ENCODE data around the gene MED13. TPM values are rescaled to one million over a fixed set of nuclear protein-coding genes. Genes with fewer than 3 reads are reported as not detected.

The MED13 gene
- total and polyA plus RNA-seq, 7 donors = 9.0 to 60.7 (median 46.0) TPM

GRCh38 chr17:62052765-62053338, 12.2 kb downstream of the MED13 start:
- intact Hi-C loops (cut with DNase I) = no loop called here
- H3K4me3 ChIP-seq = no peak overlapping the region
- 75 to 87% methylated on average over 2 of the region's 2 CpGs for WGBS, 2 donors
- H3K27ac ChIP-seq = no peak overlapping the region
- TF ChIP-seq CTCF (IDR thresholded peaks at IDR 0.05) (no peak), EP300 (IDR thresholded peaks at IDR 0.05) (no peak), POLR2A (IDR thresholded peaks at IDR 0.05) (no peak), POLR2AphosphoS5 (IDR thresholded peaks at IDR 0.05) (no peak)
- H3K4me1 ChIP-seq = peaks cover 0 to 46% (median 25%) of the 10 kb centered on the region in 4 donors
- H3K27me3 ChIP-seq = no peaks in the 10 kb centered on the region
- peaks cover 0 to 61% (median 14%) of the 10 kb centered on the region in 4 donors for H3K36me3 ChIP-seq
- no peak for DNase-seq
- no peaks in the 10 kb centered on the region for H3K9me3 ChIP-seq

- DNase-seq = no peak
- peaks cover 5 to 73% (median 15%) of the 10 kb centered on the region in 4 donors for H3K36me3 ChIP-seq
- H3K27me3 ChIP-seq = no peaks in the 10 kb centered on the region
- H3K4me3 ChIP-seq = no peak overlapping the region
- 42 to 72% methylated on average over 2 of the region's 2 CpGs for WGBS, 2 donors
- intact Hi-C loops (cut with DNase I) = no loop called here
- H3K27ac ChIP-seq = no peak overlapping the region
- H3K4me1 ChIP-seq = peaks cover 0 to 33% (median 8%) of the 10 kb centered on the region in 4 donors
- no peaks in the 10 kb centered on the region for H3K9me3 ChIP-seq
- TF ChIP-seq CTCF (IDR thresholded peaks at IDR 0.05) (no peak), POLR2AphosphoS5 (IDR thresholded peaks at IDR 0.05) (no peak), POLR2A (IDR thresholded peaks at IDR 0.05) (no peak), EP300 (IDR thresholded peaks at IDR 0.05) (no peak)
Measured at GRCh38 chr17:62051053-62051452, 14.0 kb downstream of the MED13 start.

- Histone ChIP-seq H3K4me1 (peaks cover 0 to 33% (median 7%) of the 10 kb centered on the region in 4 donors), H3K27ac (no peak overlapping the region), H3K27me3 (no peaks in the 10 kb centered on the region), H3K9me3 (no peaks in the 10 kb centered on the region), H3K4me3 (no peak overlapping the region), H3K36me3 (peaks cover 5 to 73% (median 12%) of the 10 kb centered on the region in 4 donors)
- TF ChIP-seq CTCF (IDR thresholded peaks at IDR 0.05) (no peak), POLR2A (IDR thresholded peaks at IDR 0.05) (no peak), EP300 (IDR thresholded peaks at IDR 0.05) (no peak), POLR2AphosphoS5 (IDR thresholded peaks at IDR 0.05) (no peak)
- intact Hi-C loops (cut with DNase I) = no loop called here
- WGBS, 2 donors = 89 to 98% methylated on average over 5 of the region's 5 CpGs
- DNase-seq = no peak
Measured at GRCh38 chr17:62049299-62049698, 15.8 kb downstream of the MED13 start.

- H3K36me3 ChIP-seq = peaks cover 5 to 78% (median 12%) of the 10 kb centered on the region in 4 donors
- WGBS, 2 donors = 96 to 97% methylated on average over 2 of the region's 2 CpGs
- no peak overlapping the region for H3K27ac ChIP-seq
- intact Hi-C loops (cut with DNase I) = no loop called here
- no peaks in the 10 kb centered on the region for H3K9me3 ChIP-seq
- no peak for DNase-seq
- no peak for TF ChIP-seq POLR2A (IDR thresholded peaks at IDR 0.05)
- no peak for TF ChIP-seq EP300 (IDR thresholded peaks at IDR 0.05)
- no peak for TF ChIP-seq POLR2AphosphoS5 (IDR thresholded peaks at IDR 0.05)
- no peak for TF ChIP-seq CTCF (IDR thresholded peaks at IDR 0.05)
- H3K27me3 ChIP-seq = no peaks in the 10 kb centered on the region
- no peak overlapping the region for H3K4me3 ChIP-seq
- peaks cover 0 to 30% (median 4%) of the 10 kb centered on the region in 4 donors for H3K4me1 ChIP-seq
Measured at GRCh38 chr17:62048262-62048661, 16.8 kb downstream of the MED13 start.

- intact Hi-C loops (cut with DNase I) = no loop called here
- Histone ChIP-seq H3K4me1 (peaks cover 0 to 18% (median 1%) of the 10 kb centered on the region in 4 donors), H3K4me3 (no peak overlapping the region), H3K27me3 (no peaks in the 10 kb centered on the region), H3K36me3 (peaks cover 5 to 67% (median 12%) of the 10 kb centered on the region in 4 donors), H3K9me3 (no peaks in the 10 kb centered on the region), H3K27ac (no peak overlapping the region)
- no peak for DNase-seq
- no peak for TF ChIP-seq CTCF (IDR thresholded peaks at IDR 0.05)
- TF ChIP-seq EP300 (IDR thresholded peaks at IDR 0.05) = no peak
- TF ChIP-seq POLR2AphosphoS5 (IDR thresholded peaks at IDR 0.05) = no peak
- no peak for TF ChIP-seq POLR2A (IDR thresholded peaks at IDR 0.05)
- 98 to 99% methylated on average over 1 of the region's 1 CpG for WGBS, 2 donors
Measured at GRCh38 chr17:62045517-62045916, 19.6 kb downstream of the MED13 start.

Measured in sigmoid colon (tissue), 7 donors.